Forelimb muscle (tissue), 1 donor: ENCODE measurements around the gene SPRN. TPM values are rescaled to one million over a fixed set of nuclear protein-coding genes. Genes with fewer than 3 reads are reported as not detected.
"Not testable (repeated sequence)": the region's sequence is repeated elsewhere in the genome, so short reads cannot be mapped to it uniquely, and the experiment has no call there.

Experiments
- DNase-seq: peaks from one replicate; pipeline ENCODE4 v3.0.0-alpha.2; 2013; ENCODE audit warnings: low read depth
- polyA plus RNA-seq: library from polyadenylated mRNA; unstranded; fragments of 120-200 nt; gene quantifications from one replicate; pipeline ENCODE4 v1.2.1, GENCODE V29; 2013; ENCODE audit not compliant: insufficient read length

Gene SPRN
- polyA plus RNA-seq, 1 donor, result 4.1 TPM

DNA sequence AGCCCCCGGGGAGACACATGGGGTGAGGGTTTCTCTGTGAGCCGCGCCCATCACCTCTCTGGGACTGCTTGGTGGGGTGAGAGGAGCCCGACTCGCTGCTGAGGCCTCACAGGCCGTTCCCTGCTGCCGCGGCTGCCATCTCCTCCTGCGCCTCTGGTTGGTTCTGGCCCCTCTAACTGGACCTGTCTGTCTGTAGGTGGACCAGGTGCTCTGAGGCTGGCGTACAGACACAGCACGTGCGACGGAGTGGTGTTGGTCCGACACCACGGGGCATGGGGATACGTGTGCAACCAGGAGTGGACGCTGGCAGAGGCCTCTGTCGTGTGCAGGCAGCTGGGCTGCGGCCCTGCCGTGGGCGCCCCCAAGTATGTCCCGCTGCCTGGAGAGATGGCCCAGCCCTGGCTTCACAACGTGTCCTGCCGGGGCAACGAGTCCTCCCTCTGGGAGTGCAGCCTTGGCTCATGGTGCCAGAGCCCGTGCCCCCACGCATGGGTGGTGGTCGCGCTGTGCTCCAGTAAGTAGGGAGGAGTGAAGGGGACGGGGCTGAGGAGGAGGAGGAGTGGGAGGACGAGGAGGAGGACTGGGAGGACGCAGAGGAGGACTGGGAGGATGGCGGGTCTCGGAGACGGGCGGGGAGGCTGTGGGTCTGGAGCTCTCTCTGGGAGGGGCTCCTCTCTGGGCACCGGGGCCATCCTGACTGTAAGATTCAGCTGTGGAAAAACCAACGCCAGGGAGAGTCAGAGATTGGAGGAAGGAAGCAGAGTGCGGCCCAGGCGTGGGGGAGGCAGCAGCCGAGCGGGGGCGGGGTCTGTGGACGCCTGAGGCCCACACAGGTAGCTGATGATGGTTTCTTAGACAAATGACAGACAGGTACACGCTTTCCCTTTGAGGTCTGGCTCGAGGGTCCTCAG, 31.9 kb upstream of the SPRN start:
- DNase-seq, result no peak

DNA sequence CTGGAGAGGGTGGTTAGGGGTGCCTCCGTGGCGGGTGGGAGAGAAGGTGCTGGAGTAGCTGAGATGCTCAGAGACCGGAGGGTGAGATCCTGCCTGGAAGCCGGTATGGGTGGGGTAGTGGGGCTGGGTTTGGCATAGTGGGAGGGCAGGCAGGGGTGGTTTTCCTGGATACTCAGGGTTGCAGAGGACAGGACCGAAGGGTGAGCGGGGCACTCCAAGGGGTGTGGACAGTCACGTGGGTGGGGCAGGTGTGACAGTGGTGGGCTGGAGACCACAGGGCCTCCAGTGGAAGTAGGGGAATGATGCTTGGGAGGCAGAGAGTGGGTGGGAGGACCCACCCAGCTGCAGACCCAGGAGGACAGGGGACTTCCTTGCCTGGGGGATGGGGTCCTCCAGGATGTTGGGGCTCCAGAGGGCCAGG, 31.2 kb upstream of the SPRN start:
- DNase-seq, result no peak

DNA sequence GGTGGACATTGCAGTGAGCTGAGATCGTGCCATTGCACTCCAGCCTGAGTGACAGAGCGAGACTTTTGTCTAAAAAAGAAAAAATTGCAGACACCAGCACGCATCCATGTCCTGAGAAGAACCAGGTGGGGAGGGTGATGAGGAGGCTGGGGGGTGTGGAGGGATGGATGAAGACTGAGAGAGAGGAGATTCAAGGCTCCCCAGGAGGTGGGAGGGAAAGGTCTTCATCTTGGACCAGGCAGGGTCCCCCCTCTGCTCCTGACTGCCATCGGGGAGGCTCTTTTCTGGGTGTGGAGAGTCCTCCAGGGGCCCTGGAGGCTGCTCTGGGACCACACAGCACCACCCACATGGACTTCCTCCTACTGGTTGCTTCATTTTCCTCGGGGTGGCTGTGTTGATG, 30.8 kb upstream of the SPRN start:
- DNase-seq, result no peak

GRCh38 chr10:133454204-133454893, 29.9 kb upstream of the SPRN start:
- DNase-seq, result no peak

- no peak for DNase-seq
Observed at GRCh38 chr10:133453516-133454203, 29.2 kb upstream of the SPRN start, which contains the start of gene SCART1. Gene SCART1 (plus strand): TSS chr10:133453945. CDS start chr10:133453998, 53 bp downstream.

GRCh38 chr10:133452453-133452852, 28.0 kb upstream of the SPRN start:
- no peak for DNase-seq

GRCh38 chr10:133451346-133451745, 26.9 kb upstream of the SPRN start:
- DNase-seq, result no peak

DNA sequence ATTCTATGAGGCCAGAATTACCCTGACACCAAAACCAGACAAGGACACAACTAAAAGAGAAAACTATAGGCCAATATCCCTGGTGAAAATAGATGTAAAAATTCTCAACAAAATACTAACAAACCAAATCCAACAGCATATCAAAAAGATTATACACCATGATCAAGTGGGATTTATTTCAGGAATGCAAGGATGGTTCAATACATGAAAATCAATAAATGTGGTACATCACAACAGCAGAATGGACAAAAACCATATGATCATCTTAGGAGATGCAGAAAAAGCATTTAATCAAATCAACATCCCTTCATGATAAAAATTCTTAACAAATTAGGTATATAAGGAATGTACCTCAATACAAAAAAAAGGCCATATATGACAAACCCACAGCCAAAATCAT, 23.7 kb upstream of the SPRN start:
- no peak for DNase-seq

DNA sequence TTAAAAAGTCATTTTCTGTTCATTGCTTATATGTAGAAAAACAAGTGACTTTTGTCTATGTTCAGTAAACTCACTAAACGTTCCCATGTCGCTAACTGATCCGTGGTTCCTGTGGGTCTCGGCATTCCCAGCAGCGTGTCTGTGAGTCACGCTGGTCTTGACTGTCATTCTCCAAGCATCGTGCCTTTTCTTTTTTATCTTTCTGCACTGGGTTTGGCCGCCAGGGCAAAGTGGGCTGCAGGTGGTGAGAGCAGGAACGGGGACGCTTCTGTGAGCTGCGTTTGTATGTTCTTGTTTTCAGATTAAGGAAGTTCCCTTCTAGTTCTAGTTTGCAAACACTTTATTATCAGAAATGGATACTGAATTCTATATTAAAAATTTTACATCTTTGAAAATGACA, 22.6 kb upstream of the SPRN start:
- no peak for DNase-seq

GRCh38 chr10:133445751-133446708, 21.6 kb upstream of the SPRN start:
- no peak for DNase-seq

GRCh38 chr10:133445268-133445732, 20.9 kb upstream of the SPRN start:
- no peak for DNase-seq

DNA sequence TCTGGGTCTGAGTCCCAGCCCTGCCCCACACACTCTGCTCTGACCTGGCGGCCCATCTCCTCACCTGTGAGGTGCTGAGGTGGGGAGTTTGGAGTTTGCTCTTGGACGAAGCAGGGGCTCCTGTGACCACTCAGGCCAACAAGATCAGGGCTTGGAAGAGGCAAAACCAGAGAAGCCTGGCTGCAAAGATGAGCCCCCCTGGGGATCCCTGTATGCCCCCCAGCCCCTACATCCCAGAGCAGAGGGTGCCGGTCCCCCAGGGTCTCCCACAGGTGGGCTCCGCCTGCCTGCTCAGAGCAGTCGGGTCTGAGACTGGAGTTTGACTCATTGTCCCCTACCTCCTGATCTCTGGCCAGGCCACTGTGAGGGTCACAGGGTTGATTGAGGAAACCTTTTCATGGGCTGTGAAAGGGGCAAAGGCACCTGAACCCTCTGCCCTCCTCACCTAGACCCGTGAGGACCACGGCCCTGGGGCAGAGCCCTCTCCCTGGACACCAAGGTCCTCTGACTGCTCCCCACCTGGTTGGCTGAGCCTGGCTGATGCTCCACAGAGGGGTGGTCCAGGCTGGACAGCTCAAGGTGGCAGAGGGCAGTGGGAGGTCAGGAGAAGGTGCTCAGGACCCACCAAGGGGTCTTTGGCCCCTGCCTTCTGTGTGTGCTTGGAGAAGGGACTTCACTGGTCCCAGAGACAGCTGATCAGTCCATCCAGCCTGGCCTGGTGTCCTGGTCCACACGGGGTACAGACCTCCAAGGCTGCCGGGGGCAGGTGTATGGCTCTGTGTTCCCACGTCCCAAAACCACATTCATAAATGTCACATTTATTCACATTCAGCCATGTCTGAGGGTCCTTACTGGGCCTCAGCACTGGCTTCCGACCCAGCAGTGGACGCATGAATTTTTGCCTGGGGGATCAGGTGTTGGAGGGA, 20.2 kb upstream of the SPRN start:
- DNase-seq, result no peak

DNA sequence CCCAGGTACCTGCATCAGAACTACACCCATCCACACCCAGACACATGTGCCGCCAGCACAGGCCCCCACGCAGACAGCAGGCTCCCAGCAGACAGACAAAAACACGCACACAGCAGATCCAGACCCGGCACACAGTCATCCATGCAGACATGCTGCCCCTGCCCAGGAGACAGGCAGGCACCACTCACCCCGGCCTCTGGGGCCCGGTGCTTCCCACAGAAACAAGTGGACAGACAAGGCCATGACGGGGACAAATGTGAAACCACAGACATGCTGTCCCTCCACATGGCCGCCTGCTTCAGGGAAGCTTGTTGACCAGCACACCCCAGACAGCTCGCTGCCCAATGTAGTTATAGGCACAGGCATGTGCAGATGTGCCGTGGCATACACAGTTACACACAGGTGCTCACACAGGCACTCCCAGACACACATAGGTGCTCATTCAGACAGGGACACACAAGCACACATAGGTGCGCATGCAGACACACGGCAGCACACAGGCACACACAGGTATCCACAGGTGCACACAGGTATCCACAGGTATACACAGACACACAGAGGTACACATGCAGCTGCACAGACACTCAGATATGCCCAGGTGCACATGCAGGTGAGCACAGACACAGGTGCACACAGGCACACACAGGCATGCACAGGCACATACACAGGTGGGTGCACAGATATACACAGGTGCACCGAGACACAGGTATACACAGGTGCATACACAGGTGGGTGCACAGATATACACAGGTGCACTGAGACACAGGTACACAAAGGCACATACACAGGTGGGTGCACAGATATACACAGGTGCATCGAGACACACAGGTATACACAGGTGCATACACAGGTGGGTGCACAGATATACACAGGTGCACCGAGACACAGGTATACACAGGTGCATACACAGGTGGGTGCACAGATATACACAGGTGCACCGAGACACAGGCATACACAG, 18.8 kb upstream of the SPRN start:
- no peak for DNase-seq

DNA sequence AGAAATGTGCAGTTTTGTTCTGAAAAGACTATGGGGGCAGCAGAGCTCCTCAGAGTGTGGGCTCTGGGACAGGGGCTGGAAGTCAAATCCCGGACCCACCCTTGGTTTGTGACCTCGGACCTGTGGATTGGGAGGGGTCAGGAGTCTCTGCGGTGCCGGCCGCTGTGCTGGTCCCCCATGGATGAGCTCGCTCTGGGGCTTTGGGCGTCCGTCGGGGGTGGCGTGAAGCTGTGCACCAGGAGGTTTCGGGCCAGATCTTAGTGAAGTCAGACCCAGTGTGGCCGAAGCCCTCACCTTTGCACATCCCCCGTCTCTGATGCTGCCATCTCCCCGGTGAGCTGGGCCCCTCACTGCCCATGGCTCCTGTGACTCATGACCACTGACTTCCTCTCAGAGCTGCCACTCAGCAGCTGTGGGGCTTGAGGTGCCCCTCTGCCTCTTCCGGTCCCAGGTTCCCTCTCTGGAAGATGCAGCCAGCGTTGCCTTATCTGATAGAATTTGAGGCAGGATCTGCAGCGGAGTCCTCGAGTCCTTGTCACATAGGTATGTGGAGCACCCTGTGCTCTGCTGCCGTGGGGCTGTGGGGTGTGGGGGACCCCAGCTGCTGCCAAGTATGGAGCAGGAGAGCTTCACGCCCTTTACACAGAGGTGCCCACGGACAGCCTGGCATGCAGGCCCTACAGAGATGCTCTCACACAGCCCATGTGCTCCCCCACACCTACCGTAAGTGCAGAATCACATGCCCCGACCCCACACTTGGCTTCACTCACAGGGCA, 18.0 kb upstream of the SPRN start:
- no peak for DNase-seq

DNA sequence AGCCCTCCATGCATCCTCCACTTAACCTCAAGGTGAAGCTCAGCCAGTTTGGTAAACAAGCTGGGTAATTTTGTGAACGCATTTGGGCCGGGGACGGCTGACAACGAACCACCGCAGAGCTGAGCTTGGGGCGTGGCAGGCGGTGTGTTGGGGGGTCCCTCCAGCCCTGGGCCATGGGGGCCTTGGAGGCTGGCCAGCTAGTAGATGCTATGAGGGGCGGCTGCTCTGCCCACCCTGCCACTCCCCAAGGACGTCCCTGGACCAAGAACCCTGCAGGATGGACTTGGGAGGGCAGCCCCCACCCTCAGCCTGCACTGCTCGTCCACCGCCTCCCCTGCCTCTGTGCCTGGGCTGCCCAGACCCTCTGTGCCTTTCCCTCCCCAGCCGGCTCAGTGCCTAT, 17.4 kb upstream of the SPRN start:
- no peak for DNase-seq

DNA sequence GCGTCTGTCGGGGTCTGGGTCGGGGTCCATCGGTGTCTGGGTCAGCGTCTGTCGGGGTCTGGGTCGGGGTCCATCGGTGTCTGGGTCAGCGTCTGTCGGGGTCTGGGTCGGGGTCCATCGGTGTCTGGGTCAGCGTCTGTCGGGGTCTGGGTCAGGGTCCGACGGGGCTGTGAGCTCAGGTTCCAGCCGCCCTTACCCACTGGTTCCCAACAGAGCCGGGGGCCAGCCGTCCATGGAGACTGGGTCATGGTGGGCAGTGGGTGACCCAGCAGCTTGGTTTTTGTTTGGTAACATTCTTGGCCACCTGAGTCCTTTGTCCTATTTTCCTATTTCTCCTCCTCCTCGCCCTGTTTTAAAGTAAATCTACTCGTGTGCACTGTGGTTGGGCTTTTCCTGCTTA, 16.9 kb upstream of the SPRN start:
- DNase-seq, result not testable (repeated sequence)

GRCh38 chr10:133440633-133441285, 16.3 kb upstream of the SPRN start:
- DNase-seq, result no peak
